DOHH2 (cell line): ENCODE data around the gene MFGE8.
"Not testable (repeated sequence)": the region's sequence is repeated elsewhere in the genome, so short reads cannot be mapped to it uniquely, and the experiment has no call there.

ENCODE experiments used
- CTCF ChIP-seq: fragments of 200-600 bp; sonication (generic); IDR thresholded peaks from one replicate; pipeline ENCODE4 v1.5.1; 2014; ENCODE audit warnings: antibody characterized with exemption, mild to moderate bottlenecking, low read depth, low read length; ENCODE audit not compliant: poor library complexity, severe bottlenecking
- EZH2phosphoT487 ChIP-seq: fragments of 200-600 bp; sonication (generic); IDR thresholded peaks from 2 replicates; pipeline ENCODE4 v1.6.1; 2017; ENCODE audit warnings: borderline replicate concordance, mild to moderate bottlenecking, antibody characterized with exemption, low read length, moderate library complexity, mixed read lengths

- TF ChIP-seq CTCF, EZH2phosphoT487: not testable (repeated sequence)
These were observed 21.3 kb upstream of the MFGE8 start for GRCh38 chr15:88934449-88934848.
